ENCODE results near the gene USP16.

USP16 gene

GRCh38 chr21:29083306-29083705 is 58.8 kb downstream of the USP16 start:
- DNase-seq = no peak

DNA sequence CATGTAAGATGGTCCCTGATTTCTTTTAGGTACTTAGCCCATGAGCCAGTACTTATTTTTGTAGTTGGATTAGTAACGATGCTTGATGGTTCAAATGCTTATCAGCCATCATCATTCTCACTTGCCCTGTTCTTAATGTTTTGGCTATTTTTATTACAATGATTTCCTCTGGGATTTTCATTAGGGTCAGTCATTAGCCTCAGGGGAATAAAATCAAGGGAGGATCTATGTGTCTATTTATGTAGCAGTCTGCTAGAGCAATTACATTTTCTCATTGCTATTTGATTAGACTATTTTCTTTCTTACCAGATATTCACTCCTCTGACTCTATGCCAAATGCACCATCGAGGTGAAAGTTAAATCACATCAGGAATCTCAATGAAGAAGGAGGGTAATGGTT is 59.9 kb downstream of the USP16 start:
- no peak for DNase-seq

- no peak for DNase-seq
These were observed 60.8 kb downstream of the USP16 start for GRCh38 chr21:29085106-29085752.

- no peak for DNase-seq
These were observed 66.6 kb downstream of the USP16 start for GRCh38 chr21:29091033-29091432.

DNA sequence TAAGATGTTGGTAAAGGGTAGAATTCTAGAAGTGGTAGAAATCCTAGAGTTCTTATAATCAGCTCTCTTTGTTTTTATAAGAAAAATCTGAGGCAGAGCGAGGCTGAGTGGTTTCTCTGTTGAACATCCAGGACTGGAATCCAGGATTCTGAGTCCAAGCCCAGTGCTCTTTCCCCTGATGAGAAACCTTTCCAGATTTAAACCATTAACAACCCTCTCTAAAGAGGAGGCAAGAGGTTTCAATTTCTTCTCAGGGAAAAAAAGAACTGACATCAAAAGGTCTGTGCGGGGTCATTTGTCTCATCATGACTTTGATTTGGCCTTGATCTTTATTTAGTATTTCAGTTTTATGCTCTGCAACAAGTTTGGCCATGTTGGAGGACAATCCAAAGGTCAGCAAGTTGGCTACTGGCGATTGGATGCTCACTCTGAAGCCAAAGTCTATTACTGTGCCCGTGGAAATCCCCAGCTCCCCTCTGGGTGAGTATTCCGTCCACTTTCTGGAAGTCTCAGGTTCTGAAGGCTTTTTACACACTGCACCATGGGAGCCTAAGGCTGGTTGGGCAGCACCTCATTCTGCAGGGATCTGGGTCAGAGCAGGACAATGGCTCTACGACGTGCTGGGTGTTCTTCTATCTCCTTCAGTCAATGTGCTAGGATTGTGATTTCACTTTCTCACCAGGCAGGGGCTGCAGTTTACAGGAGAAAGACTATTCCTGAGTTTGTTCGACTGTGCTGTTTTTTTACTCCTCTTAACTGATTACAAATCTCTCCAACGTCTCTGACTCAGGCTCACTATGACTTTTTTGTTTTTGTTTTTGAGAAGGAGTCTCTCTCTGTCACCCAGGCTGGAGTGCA is 67.9 kb downstream of the USP16 start:
- DNase-seq = no peak

- no peak for DNase-seq
These were observed 71.9 kb downstream of the USP16 start for GRCh38 chr21:29096218-29097015.

DNA sequence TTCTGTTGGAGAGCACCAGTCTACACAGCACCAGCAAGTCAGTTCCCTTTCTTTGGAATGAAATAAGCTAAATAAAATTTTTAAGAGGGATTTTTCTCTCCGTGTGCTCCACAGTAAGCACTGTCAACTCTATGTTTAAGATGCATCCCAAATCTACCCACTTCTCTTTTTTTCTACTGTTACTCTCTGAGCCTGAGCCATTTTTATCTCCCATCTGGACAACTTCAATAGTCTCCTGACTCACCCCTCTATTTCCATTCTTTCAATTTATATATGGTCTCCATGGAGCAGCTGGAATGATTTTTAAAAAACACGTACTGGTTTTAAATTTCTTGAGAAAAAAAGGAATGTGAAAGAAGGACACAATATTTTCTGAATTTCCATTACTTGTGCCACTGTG is 73.7 kb downstream of the USP16 start:
- DNase-seq = no peak

DNA sequence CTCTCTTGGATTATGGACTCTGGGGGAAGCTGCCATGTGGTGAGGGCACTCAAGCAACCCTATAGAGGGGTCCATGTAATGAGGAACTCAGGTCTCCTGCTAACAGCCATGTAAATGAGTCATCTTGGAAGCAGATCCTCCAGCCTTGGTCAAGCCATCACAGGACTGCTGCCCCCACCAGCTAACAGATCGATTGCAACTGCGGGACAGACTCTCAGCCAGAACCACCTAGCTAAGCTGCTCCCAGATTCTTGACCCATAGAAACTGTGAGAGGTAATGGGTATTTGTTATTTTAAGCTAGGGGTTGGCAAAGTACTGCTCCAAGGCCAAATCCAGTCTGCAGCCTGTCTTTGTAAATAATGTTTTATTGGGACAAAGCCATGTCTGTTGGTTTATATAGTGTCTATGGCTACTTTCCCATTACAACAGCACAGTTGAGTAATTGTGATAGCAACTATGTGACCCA is 78.4 kb downstream of the USP16 start:
- no peak for DNase-seq

Data from right kidney (tissue), 1 donor.